ENCODE measurements around the gene CACUL1.

DNA sequence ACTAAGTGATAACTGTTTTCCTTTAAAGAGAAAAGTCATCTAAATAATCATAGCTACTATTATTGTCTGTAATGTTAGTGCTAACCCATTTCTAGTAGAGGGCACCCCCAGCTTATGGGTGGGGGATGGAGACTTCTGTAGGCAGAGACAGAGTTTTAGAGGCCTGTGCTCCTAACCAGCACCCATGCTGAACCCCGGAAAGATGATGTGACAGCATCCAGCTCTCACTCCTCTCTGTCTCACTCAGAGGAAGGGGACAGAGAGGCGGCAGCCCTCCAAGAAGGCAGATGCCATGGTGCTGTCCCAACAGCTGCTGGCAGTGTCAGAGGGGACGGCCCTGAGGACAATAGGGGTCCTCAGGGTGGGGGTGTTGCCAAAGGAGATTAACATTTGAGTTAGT, 84.9 kb downstream of the CACUL1 start:
- TF ChIP-seq, protein P1, sequence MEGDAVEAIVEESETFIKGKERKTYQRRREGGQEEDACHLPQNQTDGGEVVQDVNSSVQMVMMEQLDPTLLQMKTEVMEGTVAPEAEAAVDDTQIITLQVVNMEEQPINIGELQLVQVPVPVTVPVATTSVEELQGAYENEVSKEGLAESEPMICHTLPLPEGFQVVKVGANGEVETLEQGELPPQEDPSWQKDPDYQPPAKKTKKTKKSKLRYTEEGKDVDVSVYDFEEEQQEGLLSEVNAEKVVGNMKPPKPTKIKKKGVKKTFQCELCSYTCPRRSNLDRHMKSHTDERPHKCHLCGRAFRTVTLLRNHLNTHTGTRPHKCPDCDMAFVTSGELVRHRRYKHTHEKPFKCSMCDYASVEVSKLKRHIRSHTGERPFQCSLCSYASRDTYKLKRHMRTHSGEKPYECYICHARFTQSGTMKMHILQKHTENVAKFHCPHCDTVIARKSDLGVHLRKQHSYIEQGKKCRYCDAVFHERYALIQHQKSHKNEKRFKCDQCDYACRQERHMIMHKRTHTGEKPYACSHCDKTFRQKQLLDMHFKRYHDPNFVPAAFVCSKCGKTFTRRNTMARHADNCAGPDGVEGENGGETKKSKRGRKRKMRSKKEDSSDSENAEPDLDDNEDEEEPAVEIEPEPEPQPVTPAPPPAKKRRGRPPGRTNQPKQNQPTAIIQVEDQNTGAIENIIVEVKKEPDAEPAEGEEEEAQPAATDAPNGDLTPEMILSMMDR (IDR thresholded peaks at IDR 0.05) = no peak
- no peak for TF ChIP-seq POLR2A (IDR thresholded peaks at IDR 0.05)

Data from breast epithelium (tissue), 3 donors.